Erythroblast (primary cell): ENCODE results near the gene ISM2.

Source experiments
- GATA1 ChIP-seq: IDR thresholded peaks from 2 replicates; pipeline ENCODE4 v1.6.1; 2011; ENCODE audit warnings: low read depth, mild to moderate bottlenecking, control low read depth, low read length, moderate library complexity
- POLR2A ChIP-seq: IDR thresholded peaks from 2 replicates; pipeline ENCODE4 v1.6.1; 2011; ENCODE audit warnings: mild to moderate bottlenecking, low read length

- TF ChIP-seq POLR2A (no peak), GATA1 (no peak)
These were observed 43.3 kb upstream of the ISM2 start for GRCh38 chr14:77541905-77542304.
